ENCODE results near the gene DPH5.

DPH5 gene

DNA sequence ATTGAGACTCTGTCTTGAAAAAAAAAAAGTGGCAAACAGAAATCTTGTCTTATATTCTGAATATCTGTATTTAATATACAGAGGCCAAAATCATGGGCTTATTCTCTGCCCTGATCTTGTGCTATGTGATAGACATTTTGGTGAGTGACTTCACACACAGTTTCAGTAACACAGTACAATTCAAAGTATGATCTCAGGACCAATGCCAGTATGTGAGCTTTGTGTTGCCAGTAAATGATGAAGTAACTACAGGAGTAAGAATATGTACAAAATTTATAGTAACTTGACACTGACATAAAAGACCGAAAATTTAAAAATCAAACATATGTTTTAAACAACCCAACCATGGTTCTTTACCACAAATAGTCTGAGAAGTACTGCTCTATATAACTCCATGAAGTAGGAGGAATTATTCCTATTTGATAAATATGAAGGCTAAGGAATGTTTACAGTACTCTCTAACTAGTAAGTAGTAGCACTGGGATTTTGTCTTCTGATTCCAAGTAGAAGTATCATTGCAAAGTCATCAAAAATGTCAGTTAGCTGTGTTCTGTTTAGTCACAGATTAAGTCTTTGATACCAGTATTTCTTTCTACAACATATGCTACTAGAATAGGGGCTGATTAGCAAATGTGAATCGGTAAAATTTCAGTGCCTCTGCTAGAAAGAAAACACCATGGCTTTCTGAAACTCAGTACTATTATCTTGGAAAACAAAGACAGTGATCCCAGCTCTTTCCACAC is 25.3 kb downstream of the DPH5 start:
- peaks cover 6% of the 10 kb centered on the region for H3K36me3 ChIP-seq
- no peak for DNase-seq
- TF ChIP-seq, protein P1, sequence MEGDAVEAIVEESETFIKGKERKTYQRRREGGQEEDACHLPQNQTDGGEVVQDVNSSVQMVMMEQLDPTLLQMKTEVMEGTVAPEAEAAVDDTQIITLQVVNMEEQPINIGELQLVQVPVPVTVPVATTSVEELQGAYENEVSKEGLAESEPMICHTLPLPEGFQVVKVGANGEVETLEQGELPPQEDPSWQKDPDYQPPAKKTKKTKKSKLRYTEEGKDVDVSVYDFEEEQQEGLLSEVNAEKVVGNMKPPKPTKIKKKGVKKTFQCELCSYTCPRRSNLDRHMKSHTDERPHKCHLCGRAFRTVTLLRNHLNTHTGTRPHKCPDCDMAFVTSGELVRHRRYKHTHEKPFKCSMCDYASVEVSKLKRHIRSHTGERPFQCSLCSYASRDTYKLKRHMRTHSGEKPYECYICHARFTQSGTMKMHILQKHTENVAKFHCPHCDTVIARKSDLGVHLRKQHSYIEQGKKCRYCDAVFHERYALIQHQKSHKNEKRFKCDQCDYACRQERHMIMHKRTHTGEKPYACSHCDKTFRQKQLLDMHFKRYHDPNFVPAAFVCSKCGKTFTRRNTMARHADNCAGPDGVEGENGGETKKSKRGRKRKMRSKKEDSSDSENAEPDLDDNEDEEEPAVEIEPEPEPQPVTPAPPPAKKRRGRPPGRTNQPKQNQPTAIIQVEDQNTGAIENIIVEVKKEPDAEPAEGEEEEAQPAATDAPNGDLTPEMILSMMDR (IDR thresholded peaks at IDR 0.05; ENCODE audit: low read depth, low read length) = no peak
- H3K9me3 ChIP-seq (ENCODE audit: severe bottlenecking) = no peaks in the 10 kb centered on the region
- H3K27ac ChIP-seq = no peak overlapping the region
- H3K4me3 ChIP-seq (ENCODE audit: low read depth, low read length) = no peak overlapping the region
- no peaks in the 10 kb centered on the region for H3K27me3 ChIP-seq (ENCODE audit: insufficient read depth, low read depth, severe bottlenecking)

DNA sequence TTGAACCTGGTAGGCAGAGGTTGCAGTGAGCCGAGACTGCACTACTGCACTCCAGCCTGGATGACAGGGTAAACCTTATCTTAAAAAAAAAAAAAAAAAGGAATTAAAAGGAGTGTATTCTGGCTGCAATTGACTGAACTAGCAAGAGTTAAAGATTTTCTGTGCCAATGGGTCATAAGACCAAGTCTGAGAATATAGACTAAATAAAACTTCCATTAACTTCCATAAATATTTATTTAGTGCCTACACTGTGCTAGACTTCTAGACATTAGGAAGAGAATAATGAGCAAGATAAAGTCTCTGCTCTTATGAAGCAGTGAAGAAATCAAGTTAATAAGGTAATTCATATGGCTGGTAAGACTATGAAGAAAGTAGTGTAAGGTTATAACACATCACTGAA is 27.2 kb downstream of the DPH5 start:
- TF ChIP-seq, protein P1 (IDR thresholded peaks at IDR 0.05; ENCODE audit: low read depth, low read length) = no peak
- no peak for DNase-seq
- no peaks in the 10 kb centered on the region for H3K27me3 ChIP-seq (ENCODE audit: insufficient read depth, low read depth, severe bottlenecking)
- no peak overlapping the region for H3K27ac ChIP-seq
- peaks cover 6% of the 10 kb centered on the region for H3K36me3 ChIP-seq
- no peaks in the 10 kb centered on the region for H3K9me3 ChIP-seq (ENCODE audit: severe bottlenecking)
- H3K4me3 ChIP-seq (ENCODE audit: low read depth, low read length) = no peak overlapping the region

DNA sequence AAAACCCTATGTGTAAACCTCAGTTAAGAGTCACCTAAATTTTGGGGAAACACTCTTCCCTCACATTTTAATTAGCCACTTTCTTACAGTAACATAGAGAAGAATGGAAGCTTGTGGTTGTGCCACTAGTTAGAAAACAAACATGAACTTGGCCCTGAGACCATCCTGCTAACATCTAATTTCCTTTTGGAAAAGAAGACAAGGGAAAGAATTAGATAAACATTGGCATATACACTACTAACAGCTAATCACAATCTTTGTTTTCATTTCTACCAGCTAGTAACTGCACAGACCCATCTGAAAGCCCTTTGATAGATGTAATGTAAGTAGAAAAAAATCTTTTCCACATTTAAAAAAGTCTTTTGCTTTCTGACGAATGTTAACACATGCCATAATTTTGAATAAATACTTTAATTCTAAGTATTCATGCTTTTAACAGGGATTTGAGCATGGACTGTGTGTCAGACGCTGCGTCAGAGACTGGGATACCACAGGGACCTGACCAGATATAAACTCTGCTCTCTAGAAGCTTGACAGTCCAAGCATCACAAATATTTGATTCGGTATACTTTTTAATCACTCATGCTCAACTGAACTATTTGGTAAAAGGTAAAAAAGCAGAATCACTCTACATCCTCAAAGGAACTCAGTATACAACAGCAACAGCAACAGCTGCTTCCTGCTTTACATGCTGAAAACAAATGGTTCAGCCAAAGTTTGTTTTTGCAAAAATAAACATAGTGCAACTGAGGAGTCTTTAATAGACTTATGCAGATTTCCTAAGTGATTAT is 30.2 kb downstream of the DPH5 start:
- DNase-seq = no peak
- peaks cover under 1% of the 10 kb centered on the region for H3K36me3 ChIP-seq
- no peak overlapping the region for H3K27ac ChIP-seq
- TF ChIP-seq, protein P1 (IDR thresholded peaks at IDR 0.05; ENCODE audit: low read depth, low read length) = no peak
- H3K9me3 ChIP-seq (ENCODE audit: severe bottlenecking) = no peaks in the 10 kb centered on the region
- H3K27me3 ChIP-seq (ENCODE audit: insufficient read depth, low read depth, severe bottlenecking) = no peaks in the 10 kb centered on the region
- H3K4me3 ChIP-seq (ENCODE audit: low read depth, low read length) = no peak overlapping the region

DNA sequence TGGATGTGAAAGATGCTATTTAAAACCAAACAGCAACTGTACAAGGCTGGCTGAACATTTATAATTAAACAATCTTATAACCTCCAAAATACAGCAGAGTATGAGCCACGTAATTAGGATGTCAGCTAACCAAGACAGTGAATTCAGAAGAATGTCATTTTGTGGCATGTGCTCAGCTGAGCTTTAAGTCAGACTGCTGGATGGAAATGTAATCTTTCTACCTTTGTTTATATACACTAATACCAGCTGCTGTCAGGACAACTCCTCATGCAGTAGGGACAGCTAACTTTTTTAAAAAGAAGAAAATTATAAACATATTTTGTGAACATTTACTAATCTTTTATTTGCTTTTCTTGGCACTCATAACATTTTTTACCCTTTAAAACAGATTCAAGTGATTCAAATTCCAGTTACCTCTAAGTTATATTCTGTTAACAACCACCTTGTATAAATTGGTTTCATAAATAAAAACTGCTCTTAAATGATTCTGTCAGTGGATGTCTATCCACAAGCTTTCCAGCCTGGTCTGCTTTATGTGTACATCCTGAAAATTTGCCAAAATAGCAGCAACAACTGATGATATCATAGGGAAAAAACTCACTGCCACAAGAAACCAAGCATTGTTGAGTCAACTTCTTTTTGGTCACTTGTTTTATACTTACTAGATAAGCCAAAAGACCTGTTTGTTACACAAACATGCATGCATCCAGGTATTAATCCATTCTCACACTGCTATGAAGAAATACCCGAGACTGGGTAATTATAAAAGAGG is 36.1 kb downstream of the DPH5 start:
- no peak overlapping the region for H3K27ac ChIP-seq
- no peaks in the 10 kb centered on the region for H3K27me3 ChIP-seq (ENCODE audit: insufficient read depth, low read depth, severe bottlenecking)
- no peaks in the 10 kb centered on the region for H3K9me3 ChIP-seq (ENCODE audit: severe bottlenecking)
- TF ChIP-seq, protein P1 (IDR thresholded peaks at IDR 0.05; ENCODE audit: low read depth, low read length) = no peak
- H3K4me3 ChIP-seq (ENCODE audit: low read depth, low read length) = no peak overlapping the region
- no peak for DNase-seq
- H3K36me3 ChIP-seq = peaks cover 8% of the 10 kb centered on the region

DNA sequence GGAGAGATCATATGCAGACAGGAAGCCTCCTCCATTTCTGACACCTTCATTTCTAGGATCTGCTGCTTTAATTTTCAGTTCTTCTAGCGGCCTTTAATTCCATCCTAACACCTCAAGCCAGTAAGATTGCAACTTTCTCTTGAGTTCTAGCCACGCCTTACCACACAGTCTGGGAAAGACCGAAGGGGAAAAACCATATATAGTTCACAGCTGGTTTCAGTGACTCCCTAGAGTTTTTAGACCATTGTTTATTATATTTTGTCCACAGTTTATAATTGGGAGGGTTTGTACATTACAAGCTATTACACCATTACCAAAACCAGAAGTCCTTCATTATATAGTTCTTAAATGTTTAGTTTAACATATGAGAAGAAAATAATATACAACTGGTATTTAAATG is 37.5 kb downstream of the DPH5 start:
- no peak overlapping the region for H3K4me3 ChIP-seq (ENCODE audit: low read depth, low read length)
- no peak overlapping the region for H3K27ac ChIP-seq
- TF ChIP-seq, protein P1 (IDR thresholded peaks at IDR 0.05; ENCODE audit: low read depth, low read length) = no peak
- H3K9me3 ChIP-seq (ENCODE audit: severe bottlenecking) = no peaks in the 10 kb centered on the region
- H3K36me3 ChIP-seq = peaks cover 8% of the 10 kb centered on the region
- DNase-seq = no peak
- no peaks in the 10 kb centered on the region for H3K27me3 ChIP-seq (ENCODE audit: insufficient read depth, low read depth, severe bottlenecking)
